ENCODE measurements around the gene CD80. TPM values are rescaled to one million over a fixed set of nuclear protein-coding genes. Genes with fewer than 3 reads are reported as not detected.

The CD80 gene
- total RNA-seq, 1 donor, result not detected

DNA sequence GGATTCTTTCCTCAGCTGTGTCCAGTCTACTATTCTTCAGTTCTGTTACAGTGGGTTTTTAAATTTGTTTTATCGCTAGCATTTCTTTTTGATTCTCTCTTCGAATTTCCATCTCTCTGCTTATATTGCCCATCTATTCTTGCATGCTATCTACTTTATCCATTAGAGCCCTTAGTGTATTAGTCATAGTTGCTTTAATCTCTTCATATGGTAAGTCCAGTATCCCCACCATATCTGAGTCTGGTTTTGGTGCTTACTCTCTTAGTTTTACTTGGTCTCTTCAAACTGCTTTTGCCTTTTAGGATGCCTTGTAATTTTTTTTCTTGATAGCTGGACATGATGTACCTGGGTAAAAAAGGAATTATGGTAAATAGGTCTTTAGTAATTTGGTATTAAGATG is 52.0 kb downstream of the CD80 start:
- no peak overlapping the region for H3K4me3 ChIP-seq (ENCODE audit: low read depth, low read length)
- TF ChIP-seq, protein P1, sequence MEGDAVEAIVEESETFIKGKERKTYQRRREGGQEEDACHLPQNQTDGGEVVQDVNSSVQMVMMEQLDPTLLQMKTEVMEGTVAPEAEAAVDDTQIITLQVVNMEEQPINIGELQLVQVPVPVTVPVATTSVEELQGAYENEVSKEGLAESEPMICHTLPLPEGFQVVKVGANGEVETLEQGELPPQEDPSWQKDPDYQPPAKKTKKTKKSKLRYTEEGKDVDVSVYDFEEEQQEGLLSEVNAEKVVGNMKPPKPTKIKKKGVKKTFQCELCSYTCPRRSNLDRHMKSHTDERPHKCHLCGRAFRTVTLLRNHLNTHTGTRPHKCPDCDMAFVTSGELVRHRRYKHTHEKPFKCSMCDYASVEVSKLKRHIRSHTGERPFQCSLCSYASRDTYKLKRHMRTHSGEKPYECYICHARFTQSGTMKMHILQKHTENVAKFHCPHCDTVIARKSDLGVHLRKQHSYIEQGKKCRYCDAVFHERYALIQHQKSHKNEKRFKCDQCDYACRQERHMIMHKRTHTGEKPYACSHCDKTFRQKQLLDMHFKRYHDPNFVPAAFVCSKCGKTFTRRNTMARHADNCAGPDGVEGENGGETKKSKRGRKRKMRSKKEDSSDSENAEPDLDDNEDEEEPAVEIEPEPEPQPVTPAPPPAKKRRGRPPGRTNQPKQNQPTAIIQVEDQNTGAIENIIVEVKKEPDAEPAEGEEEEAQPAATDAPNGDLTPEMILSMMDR (IDR thresholded peaks at IDR 0.05; ENCODE audit: insufficient read depth, low read depth, low read length), result no peak
- DNase-seq (ENCODE audit: low read depth), result no peak

DNA sequence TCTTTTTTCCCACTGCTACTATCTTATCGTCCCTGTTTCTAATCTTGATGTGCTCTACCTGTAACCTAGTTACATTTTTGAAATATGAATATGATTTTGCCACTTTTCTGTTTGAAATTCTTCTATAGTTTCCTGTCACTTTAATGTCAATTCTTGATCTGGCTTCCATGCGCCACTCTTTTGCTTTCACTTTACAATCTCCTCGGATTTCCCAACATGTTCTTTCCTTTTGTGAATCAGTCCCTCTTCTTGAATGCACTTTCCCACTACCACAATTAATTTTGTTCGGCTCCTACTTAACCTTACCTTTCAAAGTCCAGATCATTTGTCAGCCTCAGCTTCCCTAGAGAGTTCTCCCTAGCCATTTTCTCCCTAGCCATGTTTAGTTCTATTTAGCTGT is 52.8 kb downstream of the CD80 start:
- no peak for DNase-seq (ENCODE audit: low read depth)
- H3K4me3 ChIP-seq (ENCODE audit: low read depth, low read length), result no peak overlapping the region
- TF ChIP-seq, protein P1 (IDR thresholded peaks at IDR 0.05; ENCODE audit: insufficient read depth, low read depth, low read length), result no peak

DNA sequence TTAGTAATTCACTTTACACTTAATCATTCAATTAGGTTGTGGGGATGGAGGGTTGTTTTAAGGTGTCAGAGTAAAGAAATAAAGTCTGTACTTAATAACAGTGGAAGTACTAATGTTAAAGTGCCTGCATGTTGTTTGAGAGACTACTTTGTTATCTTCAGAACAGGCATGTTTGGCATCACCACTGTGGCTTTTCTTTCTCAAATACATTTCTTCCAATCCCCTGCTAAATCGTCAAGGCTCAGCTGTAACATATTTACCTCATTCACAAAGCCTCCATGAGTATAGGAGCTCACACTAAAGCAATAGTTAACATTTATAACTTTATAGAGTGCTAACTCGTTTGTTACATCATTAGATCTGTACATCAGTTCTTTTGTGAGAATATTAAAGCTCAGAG is 58.5 kb downstream of the CD80 start:
- peak overlapping the region; percentile 98 for H3K4me3 ChIP-seq (ENCODE audit: low read depth, low read length)
- TF ChIP-seq, protein P1 (IDR thresholded peaks at IDR 0.05; ENCODE audit: insufficient read depth, low read depth, low read length), result no peak
- peak; percentile 33 for DNase-seq (ENCODE audit: low read depth)

DNA sequence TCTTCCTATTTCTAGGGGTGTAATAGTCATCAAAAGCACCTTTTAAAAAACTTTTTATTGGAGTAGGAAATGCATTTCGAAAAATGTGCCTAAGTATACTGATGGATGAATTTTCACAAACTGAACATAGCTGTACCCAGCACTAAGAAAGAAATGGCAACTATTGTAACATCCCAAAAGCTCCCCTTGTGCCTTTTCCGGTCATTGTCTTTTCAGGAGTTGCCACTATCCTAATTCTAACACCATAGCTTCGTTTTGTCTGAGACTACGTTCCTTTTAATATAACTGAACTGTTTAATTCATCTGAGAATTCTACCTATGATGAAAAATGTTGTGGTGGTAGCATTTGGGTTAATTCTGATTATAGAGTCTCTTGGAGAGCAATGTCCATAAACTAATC is 59.1 kb downstream of the CD80 start:
- peak overlapping the region; percentile 98 for H3K4me3 ChIP-seq (ENCODE audit: low read depth, low read length)
- TF ChIP-seq, protein P1 (IDR thresholded peaks at IDR 0.05; ENCODE audit: insufficient read depth, low read depth, low read length), result no peak
- DNase-seq (ENCODE audit: low read depth), result no peak

DNA sequence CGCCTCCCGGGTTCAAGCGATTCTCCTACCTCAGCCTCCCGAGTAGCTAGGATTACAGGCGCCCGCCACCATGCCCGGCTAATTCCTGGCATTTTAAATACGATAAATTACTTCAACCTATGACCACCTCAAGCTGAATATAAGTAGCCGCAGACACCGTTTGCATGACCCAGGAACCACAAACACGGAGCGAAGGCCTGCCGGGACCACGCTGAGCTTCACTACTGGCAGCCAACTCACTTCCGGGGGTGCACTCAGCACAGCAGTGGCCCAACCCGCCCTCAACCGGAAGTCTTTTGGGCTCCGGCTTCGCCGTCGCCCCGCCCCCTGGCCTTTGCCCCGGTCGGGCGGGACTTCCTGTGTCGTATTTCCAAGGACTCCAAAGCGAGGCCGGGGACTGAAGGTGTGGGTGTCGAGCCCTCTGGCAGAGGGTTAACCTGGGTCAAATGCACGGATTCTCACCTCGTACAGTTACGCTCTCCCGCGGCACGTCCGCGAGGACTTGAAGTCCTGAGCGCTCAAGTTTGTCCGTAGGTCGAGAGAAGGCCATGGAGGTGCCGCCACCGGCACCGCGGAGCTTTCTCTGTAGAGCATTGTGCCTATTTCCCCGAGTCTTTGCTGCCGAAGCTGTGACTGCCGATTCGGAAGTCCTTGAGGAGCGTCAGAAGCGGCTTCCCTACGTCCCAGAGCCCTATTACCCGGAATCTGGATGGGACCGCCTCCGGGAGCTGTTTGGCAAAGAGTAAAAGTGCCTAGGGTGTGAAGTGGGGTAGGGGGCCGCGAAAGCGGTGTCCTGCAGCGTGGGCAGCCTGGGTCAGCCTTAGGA is 61.0 kb downstream of the CD80 start, which contains the start of gene TIMMDC1:
TIMMDC1 (plus strand) TSS at position 362 of the 826 bp plus-strand sequence; CDS start at position 549, 187 bp downstream.
- H3K4me3 ChIP-seq (ENCODE audit: low read depth, low read length), result peak within 1 kb of the TSS; percentile 98
- TF ChIP-seq, protein P1 (IDR thresholded peaks at IDR 0.05; ENCODE audit: insufficient read depth, low read depth, low read length), result no peak
- DNase-seq (ENCODE audit: low read depth), result peak; percentile 96

DNA sequence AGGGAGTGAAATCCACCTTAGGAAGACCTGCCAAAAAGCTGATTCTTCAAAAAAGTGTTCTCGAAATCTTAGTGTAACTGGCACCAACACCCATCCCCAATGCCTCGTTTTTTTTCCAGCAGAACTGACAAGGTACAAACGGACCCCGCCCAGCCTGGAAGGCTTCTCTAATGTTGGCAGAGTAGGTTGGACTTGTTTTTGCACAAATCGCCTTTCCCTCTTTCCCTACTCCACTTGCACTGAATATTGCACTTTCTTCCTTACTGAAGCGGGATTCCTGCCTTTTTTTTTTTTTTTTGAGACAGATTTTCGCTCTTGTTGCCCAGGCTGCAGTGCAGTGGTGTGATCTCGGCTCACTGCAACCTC is 61.6 kb downstream of the CD80 start:
- DNase-seq (ENCODE audit: low read depth), result peak; percentile 36
- H3K4me3 ChIP-seq (ENCODE audit: low read depth, low read length), result peak overlapping the region; percentile 98
- TF ChIP-seq, protein P1 (IDR thresholded peaks at IDR 0.05; ENCODE audit: insufficient read depth, low read depth, low read length), result no peak
